Lower lobe of right lung (tissue), 2 donors: ENCODE data around the gene RAP1GAP. TPM values are rescaled to one million over a fixed set of nuclear protein-coding genes. Genes with fewer than 3 reads are reported as not detected.
A peak's percentile ranks its signal among the peaks of the same experiment; 100 is the strongest.

Source experiments
- ATAC-seq, 2 donors: fragments of 200-7000 bp; cut with Tn5 transposase; one replicate each; pipeline ENCODE4 v1.9.1; 2020 to 2022; ENCODE audit warnings: mild to moderate bottlenecking in 2 of 2, moderate library complexity in 2 of 2
- DNase-seq: peaks from one replicate; pipeline ENCODE4 v3.0.0-alpha.2; 2020
- H3K27ac ChIP-seq: fragments of 200-600 bp; one replicate; pipeline ENCODE4 v1.8.0; 2022
- H3K27me3 ChIP-seq: fragments of 200-600 bp; one replicate; pipeline ENCODE4 v1.8.0; 2022; ENCODE audit warnings: low read depth
- H3K36me3 ChIP-seq: fragments of 200-600 bp; one replicate; pipeline ENCODE4 v1.8.0; 2022; ENCODE audit warnings: mild to moderate bottlenecking
- H3K4me1 ChIP-seq: fragments of 200-600 bp; one replicate; pipeline ENCODE4 v1.8.0; 2022
- H3K4me3 ChIP-seq: fragments of 200-600 bp; one replicate; pipeline ENCODE4 v1.8.0; 2022; ENCODE audit warnings: mild to moderate bottlenecking
- H3K9me3 ChIP-seq: fragments of 200-600 bp; one replicate; pipeline ENCODE4 v1.8.0; 2022
- CTCF ChIP-seq: fragments of 200-600 bp; IDR thresholded peaks from one replicate; pipeline ENCODE4 v1.8.0; 2022; ENCODE audit warnings: antibody characterized with exemption, mild to moderate bottlenecking
- intact Hi-C: fragments of 100-400 bp; cut with DNase I; formaldehyde crosslinking; loops from one replicate; pipeline ENCODE4 v1.11.0; 2022
- total RNA-seq: library from RNA; stranded (reverse); fragmentation: NEBNext Ultra II Directional; extraction: Animal tissue kit (Norgen Biotek cat#: 25700); gene quantifications from one replicate; pipeline ENCODE4 v1.2.1, GENCODE V29; 2021
- donor health status: DM: no; HTN: yes; CAD: no; lungs with severe emphysema.

Gene RAP1GAP
- total RNA-seq, 1 donor from 2014 or later: 33.7 TPM

DNA sequence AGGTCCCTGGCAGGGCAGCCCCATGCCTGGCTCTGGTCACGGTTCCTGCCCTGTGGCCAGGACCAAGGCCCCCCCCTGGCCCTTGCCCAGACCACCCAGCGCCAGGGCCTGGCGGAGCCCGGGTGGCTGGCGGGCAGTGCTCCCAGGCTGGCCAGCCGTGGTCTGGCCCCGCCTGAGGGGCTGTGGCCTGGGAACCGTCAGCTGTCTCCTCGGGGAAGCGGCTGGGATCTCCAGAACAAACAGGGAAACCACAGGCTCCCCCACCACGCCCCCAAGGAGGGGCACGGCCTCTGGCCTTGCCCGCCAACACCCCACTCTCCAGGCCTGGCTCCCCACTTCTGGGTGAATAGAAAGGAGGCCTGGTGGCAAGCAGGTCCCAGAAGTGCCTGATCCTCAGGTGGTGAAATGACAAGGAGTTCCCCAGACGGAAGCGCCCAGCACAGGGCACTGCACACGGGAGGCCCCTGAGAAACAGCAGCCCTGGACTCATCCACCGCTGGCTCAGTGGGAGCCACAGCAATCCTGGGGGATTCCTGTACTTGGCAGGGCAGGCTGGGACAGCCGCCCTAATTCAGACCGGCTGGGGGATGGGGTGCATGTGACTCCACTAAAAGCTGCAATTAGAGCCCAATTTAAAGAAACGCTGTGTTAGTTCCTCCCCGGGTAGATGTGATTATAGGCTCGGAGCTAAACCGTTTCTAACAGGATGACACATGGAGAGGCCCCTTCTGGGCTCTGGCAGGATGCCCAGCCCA, 78.9 kb downstream of the RAP1GAP start:
- DNase-seq (no peak), ATAC-seq (no peak)
- H3K27ac ChIP-seq: no peak overlapping the region

DNA sequence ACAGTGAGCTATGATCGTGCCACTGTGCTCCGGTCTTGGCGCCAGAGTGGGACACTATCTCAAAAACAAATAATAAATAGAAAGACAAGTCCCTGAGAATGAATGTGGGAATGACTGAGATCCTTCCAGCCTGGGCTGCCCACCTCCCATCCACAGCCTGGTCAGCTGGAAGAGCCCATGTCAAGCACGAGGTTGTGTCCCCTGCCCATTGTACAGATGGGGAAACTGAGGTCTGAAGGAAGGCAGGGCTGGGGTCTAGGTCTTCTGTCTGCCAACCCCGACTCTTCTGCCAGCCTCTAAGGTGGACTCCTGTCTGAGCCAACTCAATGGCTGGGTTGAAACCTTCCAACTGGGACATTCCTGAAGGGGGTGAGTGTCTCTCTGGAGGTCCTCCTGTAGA, 79.5 kb downstream of the RAP1GAP start:
- intact Hi-C loops: no loop called here
- H3K4me1 ChIP-seq: peaks cover 22% of the 10 kb centered on the region
- no peak overlapping the region for H3K27ac ChIP-seq
- DNase-seq: no peak
- H3K27me3 ChIP-seq: peaks cover 17% of the 10 kb centered on the region
- no peaks in the 10 kb centered on the region for H3K36me3 ChIP-seq
- H3K9me3 ChIP-seq: no peaks in the 10 kb centered on the region
- H3K4me3 ChIP-seq: no peak overlapping the region
- TF ChIP-seq CTCF: no peak
- ATAC-seq: no peak

More for the DNA sequence above, 78.9 kb downstream of the RAP1GAP start:
- H3K36me3 ChIP-seq: no peaks in the 10 kb centered on the region
- intact Hi-C loops: no loop called here
- H3K4me1 ChIP-seq: peaks cover 20% of the 10 kb centered on the region
- no peak overlapping the region for H3K4me3 ChIP-seq
- TF ChIP-seq CTCF: no peak
- no peaks in the 10 kb centered on the region for H3K9me3 ChIP-seq
- H3K27me3 ChIP-seq: peaks cover 17% of the 10 kb centered on the region

DNA sequence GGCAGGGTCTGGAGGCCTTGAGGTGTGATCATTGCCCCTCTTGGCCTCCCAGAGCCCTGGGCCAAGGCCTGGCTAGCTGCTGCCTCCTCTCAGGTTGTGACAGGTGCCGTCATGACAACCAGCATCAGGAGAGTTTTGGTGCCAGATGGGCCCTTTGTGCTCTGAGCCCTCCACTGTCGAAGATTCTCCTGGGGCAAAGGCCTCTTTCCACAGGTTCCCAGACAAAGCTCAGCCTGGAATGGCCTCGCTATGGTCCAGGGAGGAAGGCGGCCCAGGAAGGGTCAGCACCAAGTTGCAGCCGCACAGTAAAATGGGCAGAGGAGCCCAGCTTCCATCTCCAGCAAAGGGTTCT, 81.6 kb downstream of the RAP1GAP start:
- Histone ChIP-seq H3K36me3 (no peaks in the 10 kb centered on the region), H3K27ac (no peak overlapping the region), H3K27me3 (peaks cover 17% of the 10 kb centered on the region), H3K4me3 (no peak overlapping the region), H3K9me3 (no peaks in the 10 kb centered on the region), H3K4me1 (peaks cover 22% of the 10 kb centered on the region)
- no peak for ATAC-seq
- intact Hi-C loops: no loop called here
- no peak for TF ChIP-seq CTCF
- no peak for DNase-seq

DNA sequence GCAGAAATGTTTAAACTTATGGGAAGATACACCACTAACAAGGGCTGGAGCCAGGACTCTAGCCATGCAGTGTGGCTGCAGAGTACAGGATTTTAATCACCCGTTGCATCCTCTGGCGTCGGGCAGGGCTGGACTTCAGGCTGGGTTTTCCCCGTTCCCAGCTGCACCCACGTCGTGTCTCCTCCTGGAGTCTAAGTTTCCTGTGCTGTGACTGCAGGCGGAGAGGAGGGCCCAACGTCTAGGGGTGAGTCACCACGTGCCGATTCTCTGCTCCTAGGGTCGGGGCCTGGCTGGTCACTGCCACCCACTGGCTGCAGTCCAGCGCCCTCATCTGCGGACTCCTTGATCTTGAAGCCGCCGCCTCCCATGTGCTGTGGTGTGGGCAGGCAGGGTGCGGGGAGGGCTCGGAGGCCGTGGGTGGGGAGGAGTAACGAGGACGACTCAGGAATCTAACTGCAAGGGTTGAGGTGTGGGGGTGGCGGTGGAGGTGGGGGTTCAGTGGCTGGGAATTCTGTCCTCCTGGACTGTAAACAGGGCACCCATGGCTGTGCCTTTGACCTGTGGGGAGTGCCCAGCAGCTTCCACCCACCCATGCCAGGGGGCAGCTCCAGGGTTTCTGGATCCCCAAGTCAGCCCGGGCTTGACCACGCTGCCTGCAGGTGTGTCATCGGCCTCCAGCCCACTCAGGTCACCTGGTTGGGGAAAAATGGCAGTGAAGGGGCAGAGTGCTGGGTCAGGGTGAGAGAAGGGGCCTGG, 82.1 kb downstream of the RAP1GAP start:
- Histone ChIP-seq H3K9me3 (no peaks in the 10 kb centered on the region), H3K36me3 (no peaks in the 10 kb centered on the region), H3K4me3 (no peak overlapping the region), H3K27ac (no peak overlapping the region), H3K27me3 (peaks cover 17% of the 10 kb centered on the region), H3K4me1 (peaks cover 22% of the 10 kb centered on the region)
- intact Hi-C loops: no loop called here
- ATAC-seq: peak; percentile 84 to 85
- no peak for TF ChIP-seq CTCF
- peak; percentile 84 for DNase-seq

DNA sequence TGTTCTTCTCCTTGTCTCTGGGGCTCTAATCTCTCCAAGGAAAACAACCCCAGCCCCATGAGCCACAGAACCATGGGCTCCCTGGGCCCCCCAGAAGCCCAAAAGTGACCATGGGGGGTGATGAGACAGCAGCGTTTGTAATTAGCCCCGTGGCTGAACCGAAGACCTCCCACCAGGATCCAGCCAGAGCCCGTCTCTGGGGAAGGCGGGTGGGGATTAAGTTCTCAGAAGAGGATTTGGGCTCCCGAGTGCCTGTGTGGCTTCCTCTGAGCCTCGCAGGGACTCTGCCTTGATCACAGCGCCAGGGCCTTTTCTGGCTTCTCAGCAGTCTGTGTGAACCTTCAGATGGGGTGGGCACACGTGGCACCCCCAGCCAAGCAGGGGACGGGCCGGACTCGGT, 82.9 kb downstream of the RAP1GAP start:
- intact Hi-C loops: no loop called here
- TF ChIP-seq CTCF: no peak
- DNase-seq (no peak), ATAC-seq (no peak)
- Histone ChIP-seq H3K27me3 (peaks cover 13% of the 10 kb centered on the region), H3K4me1 (peaks cover 22% of the 10 kb centered on the region), H3K27ac (no peak overlapping the region), H3K4me3 (no peak overlapping the region), H3K36me3 (no peaks in the 10 kb centered on the region), H3K9me3 (no peaks in the 10 kb centered on the region)
